GM18505 (cell line): ENCODE data around the gene ZBTB32.

Experiments used
- ATAC-seq: cut with Tn5 transposase; IDR thresholded peaks from one replicate; pipeline ENCODE4 v1.9.1; 2021; ENCODE audit not compliant: unreplicated experiment
- POLR2A ChIP-seq: IDR thresholded peaks from 4 replicates; pipeline ENCODE4 v1.6.1; 2011; ENCODE audit warnings: borderline replicate concordance; ENCODE audit not compliant: insufficient read depth, insufficient read length; ENCODE audit errors: extremely low read depth

ZBTB32 gene

GRCh38 chr19:35739275-35740107 is 35.1 kb downstream of the ZBTB32 start:
- no peak for ATAC-seq
- no peak for TF ChIP-seq POLR2A

- no peak for TF ChIP-seq POLR2A
- peak; percentile 8 for ATAC-seq
These were observed 35.7 kb downstream of the ZBTB32 start for GRCh38 chr19:35740108-35740422.

- peak; percentile 54 for ATAC-seq
- TF ChIP-seq POLR2A, result peak; percentile 75
These were observed 36.3 kb downstream of the ZBTB32 start for GRCh38 chr19:35740423-35741202.

- ATAC-seq, result no peak
- TF ChIP-seq POLR2A, result no peak
These were observed 36.8 kb downstream of the ZBTB32 start for GRCh38 chr19:35741203-35741515.

GRCh38 chr19:35742121-35742724 is 37.9 kb downstream of the ZBTB32 start, which contains the start of gene IGFLR1:
Gene IGFLR1 (minus strand): TSS chr19:35742452. CDS start chr19:35741180, 1,272 bp downstream.
- ATAC-seq, result no peak
- TF ChIP-seq POLR2A, result peak; percentile 79

- ATAC-seq, result no peak
- TF ChIP-seq POLR2A, result no peak
These were observed 39.5 kb downstream of the ZBTB32 start for GRCh38 chr19:35743640-35744429.

- peak; percentile 37 for ATAC-seq
- TF ChIP-seq POLR2A, result peak; percentile 81
These were observed 40.3 kb downstream of the ZBTB32 start for GRCh38 chr19:35744430-35745327.

- peak; percentile 69 for TF ChIP-seq POLR2A
- peak; percentile 30 for ATAC-seq
These were observed 41.1 kb downstream of the ZBTB32 start, which contains the start of the genes PSENEN and U2AF1L4 for GRCh38 chr19:35745328-35746086. Gene PSENEN (plus strand): TSS chr19:35745651. CDS start chr19:35745931, 280 bp downstream. Gene U2AF1L4 (minus strand): TSS chr19:35745418. CDS start chr19:35745391, 27 bp downstream.

GRCh38 chr19:35746087-35746462 is 41.7 kb downstream of the ZBTB32 start:
- ATAC-seq, result no peak

GRCh38 chr19:35746531-35746930 is 42.2 kb downstream of the ZBTB32 start:
- TF ChIP-seq POLR2A, result no peak
- no peak for ATAC-seq

More at GRCh38 chr19:35746087-35746462, 41.7 kb downstream of the ZBTB32 start:
- no peak for TF ChIP-seq POLR2A
